Endothelial cell of umbilical vein (primary cell): ENCODE measurements around the gene RBMS1. TPM values are rescaled to one million over a fixed set of nuclear protein-coding genes. Genes with fewer than 3 reads are reported as not detected.
A peak's percentile ranks its signal among the peaks of the same experiment; 100 is the strongest.

Source experiments
- BruUV-seq: library from RNA; stranded (reverse); fragments of 400-500 nt; replicated peaks from 2 replicates; lab custom pipeline; 2021; lab: Mats Ljungman, UMichigan
- CTCF ChIA-PET: fragments of 300-600, 350-600 bp; sonication (Branson Sonifier 250); formaldehyde crosslinking; loops from one replicate; lab custom pipeline; 2021; ENCODE audit warnings: antibody characterized with exemption, inconsistent platforms; lab: Charles Lee
- POLR2A ChIA-PET: fragments of 300-600, 350-600 bp; sonication (Branson Sonifier 250); formaldehyde crosslinking; loops from one replicate; lab custom pipeline; 2021; ENCODE audit warnings: antibody characterized with exemption, inconsistent platforms; lab: Charles Lee
- DNase-seq: peaks from one replicate; pipeline ENCODE4 v3.0.0-alpha.2; 2011; ENCODE audit warnings: low read depth, low spot score
- FAIRE-seq: peaks from 2 replicates; lab custom pipeline; 2011; peaks lifted over from hg19 to GRCh38; lab: Jason Lieb, UNC
- H2AFZ ChIP-seq: 2 replicates; pipeline ENCODE4 v1.6.0; 2012; ENCODE audit warnings: low read depth, low read length, control low read depth, inconsistent platforms
- H3K27ac ChIP-seq: 2 replicates; pipeline ENCODE4 v1.5.1; 2011; ENCODE audit warnings: low read depth, mild to moderate bottlenecking, control low read depth, low read length, moderate library complexity; ENCODE audit not compliant: insufficient read depth
- H3K27me3 ChIP-seq, 2 experiments: 2 replicates each; pipeline versions ENCODE4 v1.6.0 to v1.6.1; 2011; ENCODE audit warnings: low read length in 2 of 2, mixed read lengths in 1 of 2; ENCODE audit not compliant: control insufficient read depth in 2 of 2, insufficient read depth in 2 of 2
- H3K36me3 ChIP-seq, 2 experiments: 2 replicates in 1 of 2; 3 replicates in 1 of 2; pipeline ENCODE4 v1.5.1; 2011; ENCODE audit warnings: low read length in 2 of 2, mild to moderate bottlenecking in 1 of 2, moderate library complexity in 1 of 2; ENCODE audit not compliant: control insufficient read depth in 2 of 2, insufficient read depth in 2 of 2; ENCODE audit errors: extremely low read depth in 1 of 2
- H3K4me1 ChIP-seq: 3 replicates; pipeline ENCODE4 v1.5.1; 2011; ENCODE audit warnings: mild to moderate bottlenecking, low read length; ENCODE audit not compliant: control insufficient read depth, insufficient read depth; ENCODE audit errors: extremely low read depth
- H3K4me2 ChIP-seq: 2 replicates; pipeline ENCODE4 v1.6.1; 2011; ENCODE audit warnings: low read length, control low read depth, mixed read lengths; ENCODE audit not compliant: insufficient read depth
- H3K4me3 ChIP-seq, 3 experiments: fragments of 200-600 bp in 1 of 3; sonication (generic), shearing (Covaris generic) in 1 of 3; replicated peaks in 1 of 3; 2 replicates each; pipeline ENCODE4 v1.5.1; 2011 to 2016; ENCODE audit warnings: control low read depth in 3 of 3, low read length in 3 of 3, mild to moderate bottlenecking in 2 of 3, inconsistent platforms in 1 of 3, low read depth in 1 of 3, moderate library complexity in 1 of 3; ENCODE audit not compliant: insufficient read depth in 1 of 3
- H3K79me2 ChIP-seq: 2 replicates; pipeline ENCODE4 v1.6.0; 2012; ENCODE audit warnings: low read length, inconsistent platforms; ENCODE audit not compliant: control insufficient read depth, insufficient read depth
- H3K9ac ChIP-seq: replicated peaks from 2 replicates; pipeline ENCODE3; 2011; ENCODE audit warnings: low read length, control low read depth; ENCODE audit not compliant: insufficient read depth; ENCODE audit errors: extremely low read depth
- H3K9me1 ChIP-seq: replicated peaks from 3 replicates; pipeline ENCODE4 v1.6.0; 2011; ENCODE audit warnings: mild to moderate bottlenecking, low read length; ENCODE audit not compliant: control insufficient read depth, insufficient read depth; ENCODE audit errors: extremely low read depth
- H3K9me3 ChIP-seq: replicated peaks from 2 replicates; pipeline ENCODE4 v1.5.1; 2012; ENCODE audit warnings: low read length, inconsistent platforms; ENCODE audit not compliant: control insufficient read depth, insufficient read depth
- H4K20me1 ChIP-seq: replicated peaks from 2 replicates; pipeline ENCODE3; 2011; ENCODE audit warnings: mild to moderate bottlenecking, low read length; ENCODE audit not compliant: control insufficient read depth, insufficient read depth; ENCODE audit errors: extremely low read depth
- FOS ChIP-seq: IDR thresholded peaks from 2 replicates; pipeline ENCODE4 v1.6.1; 2011; ENCODE audit warnings: mild to moderate bottlenecking, low read length, moderate library complexity, borderline replicate concordance; ENCODE audit not compliant: insufficient read depth
- GATA2 ChIP-seq: IDR thresholded peaks from 2 replicates; pipeline ENCODE4 v1.7.0; 2011; ENCODE audit warnings: low read depth, mild to moderate bottlenecking, moderate library complexity, mixed read lengths, low read length; ENCODE audit not compliant: insufficient read length, insufficient read depth
- JUN ChIP-seq: IDR thresholded peaks from 2 replicates; pipeline ENCODE4 v1.6.1; 2011; ENCODE audit warnings: borderline replicate concordance, low read depth; ENCODE audit not compliant: insufficient read length, insufficient read depth
- MYC ChIP-seq: IDR thresholded peaks from one replicate; pipeline ENCODE4 v1.6.1; 2011; ENCODE audit warnings: mild to moderate bottlenecking, low read depth, low read length
- POLR2A ChIP-seq: IDR thresholded peaks from 2 replicates; pipeline ENCODE4 v1.6.1; 2012; ENCODE audit warnings: low read depth, mild to moderate bottlenecking, control low read depth, low read length
- POLR2AphosphoS5 ChIP-seq: IDR thresholded peaks from 2 replicates; pipeline ENCODE4 v1.6.1; 2012; ENCODE audit warnings: low read depth, mild to moderate bottlenecking, control low read depth, low read length, moderate library complexity; ENCODE audit not compliant: insufficient read depth
- dilution Hi-C: fragments of 300-500 bp; cut with MboI; formaldehyde crosslinking; loops from one replicate; pipeline ENCODE4 v1.15.0; 2019; ENCODE audit warnings: low sequenced_read_pairs; ENCODE audit not compliant: extremely low pct_ligation_motif_present
- intact Hi-C: fragments of 100-400 bp; cut with micrococcal nuclease; formaldehyde crosslinking; loops from one replicate; pipeline ENCODE4 v1.10.0; 2022
- polyA plus RNA-seq, 4 experiments: library from polyadenylated mRNA; depleted of rRNA in 3 of 4; stranded (reverse) in 3 of 4; unstranded in 1 of 4; fragments of >200 nt; gene quantifications; 2 replicates each; pipeline versions ENCODE4 v1.2.1 to v1.2.3, GENCODE V29; 2011 to 2012; ENCODE audit warnings: missing spikeins in 1 of 4
- total RNA-seq: library from RNA; stranded (reverse); gene quantifications from 2 replicates; pipeline ENCODE4 v1.2.3, GENCODE V29; 2021
- TF ChIP-seq, protein P1 (sequence below), 2 donors: IDR thresholded peaks; 1 replicate in 1 of 2; 2 replicates in 1 of 2; pipeline ENCODE4 v1.5.1; 2011; ENCODE audit warnings: low read length in 2 of 2, mild to moderate bottlenecking in 2 of 2, moderate library complexity in 2 of 2, control low read depth in 1 of 2, inconsistent platforms in 1 of 2, low read depth in 1 of 2; ENCODE audit not compliant: insufficient read depth in 1 of 2; ENCODE audit errors: extremely low read depth in 1 of 2

Gene RBMS1
- total and polyA plus RNA-seq, 2 donors (not counting 3 experiments of a cell fraction or from before 2014, with no cell fraction given) = 60.0 to 93.3 TPM

DNA sequence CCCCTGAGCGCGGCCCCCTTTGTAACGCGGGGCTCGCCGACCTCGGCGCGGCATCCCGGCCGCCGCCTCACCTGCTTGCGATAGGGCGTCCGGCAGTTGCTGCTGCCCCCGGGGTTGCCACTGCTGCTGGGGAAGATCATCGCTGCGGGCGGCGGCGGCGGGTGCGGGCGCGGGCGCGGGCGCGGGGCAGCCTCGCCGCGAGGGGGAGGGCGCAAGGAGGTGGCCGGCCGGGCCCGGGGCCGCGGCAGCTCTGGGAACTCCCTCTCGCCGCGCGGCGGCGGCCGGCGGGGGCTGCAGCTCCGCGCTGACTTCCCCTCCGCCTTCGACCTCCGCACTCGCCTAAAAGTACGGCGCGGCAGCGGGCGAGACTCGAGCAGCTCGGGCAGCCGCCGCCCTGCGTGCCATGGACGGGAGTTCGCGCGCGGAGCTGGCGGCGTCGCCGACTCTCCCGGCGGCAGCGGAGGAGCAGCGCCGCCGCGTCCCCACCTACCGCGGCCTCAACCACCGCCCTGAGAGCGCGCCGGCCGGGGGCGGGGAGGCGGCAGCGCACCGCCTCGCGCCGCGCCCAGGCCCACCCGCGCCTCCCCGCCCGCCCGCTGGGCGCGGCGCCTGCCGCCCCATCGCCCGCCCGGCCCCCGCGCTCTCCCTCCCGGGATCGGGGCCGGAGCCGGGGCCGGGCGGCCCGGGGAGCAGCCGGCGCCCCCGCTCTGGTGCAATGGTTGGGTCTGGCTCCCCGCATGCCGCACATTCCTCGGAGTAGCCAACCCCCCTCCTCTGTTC, 86.0 kb downstream of the RBMS1 start:
- ChIA-PET POLR2A (interaction anchor here (1.1 to 1.3 kb wide), 2 partner anchors 10 to 21 kb away, joined by 3 read pairs; no protein-coding TSS in a partner anchor), CTCF (interaction anchor here (0.6 to 2.8 kb wide), 13 partner anchors 10 to 563 kb away, joined by 3 to 15 read pairs (median 4); no protein-coding TSS in a partner anchor)
- no TSS peak for BruUV-seq
- Histone ChIP-seq H3K9me3 (no peaks in the 10 kb centered on the region), H3K9ac (peak overlapping the region; percentile 90), H3K79me2 (peaks cover 87% of the 10 kb centered on the region), H3K36me3 (no peaks in the 10 kb centered on the region), H3K27ac (peak overlapping the region; percentile 90), H2AFZ (no peak overlapping the region), H3K4me1 (peaks cover 70% of the 10 kb centered on the region), H3K4me2 (peak overlapping the region; percentile 86), H3K4me3 (peak overlapping the region; percentile 89 to 98 (median 95)), H3K9me1 (no peaks in the 10 kb centered on the region), H3K27me3 (no peaks in the 10 kb centered on the region), H4K20me1 (no peaks in the 10 kb centered on the region)
- dilution Hi-C loops (no loop called here), intact Hi-C loops (loop anchor here (1.0 to 5.0 kb wide), 7 partner anchors 21 to 295 kb away; partner anchors contain the start of gene RBMS1)
- no peak for FAIRE-seq
- peak; percentile 92 for TF ChIP-seq POLR2AphosphoS5
- no peak for TF ChIP-seq GATA2
- TF ChIP-seq POLR2A = peak; percentile 77
- peak; percentile 60 for DNase-seq

DNA sequence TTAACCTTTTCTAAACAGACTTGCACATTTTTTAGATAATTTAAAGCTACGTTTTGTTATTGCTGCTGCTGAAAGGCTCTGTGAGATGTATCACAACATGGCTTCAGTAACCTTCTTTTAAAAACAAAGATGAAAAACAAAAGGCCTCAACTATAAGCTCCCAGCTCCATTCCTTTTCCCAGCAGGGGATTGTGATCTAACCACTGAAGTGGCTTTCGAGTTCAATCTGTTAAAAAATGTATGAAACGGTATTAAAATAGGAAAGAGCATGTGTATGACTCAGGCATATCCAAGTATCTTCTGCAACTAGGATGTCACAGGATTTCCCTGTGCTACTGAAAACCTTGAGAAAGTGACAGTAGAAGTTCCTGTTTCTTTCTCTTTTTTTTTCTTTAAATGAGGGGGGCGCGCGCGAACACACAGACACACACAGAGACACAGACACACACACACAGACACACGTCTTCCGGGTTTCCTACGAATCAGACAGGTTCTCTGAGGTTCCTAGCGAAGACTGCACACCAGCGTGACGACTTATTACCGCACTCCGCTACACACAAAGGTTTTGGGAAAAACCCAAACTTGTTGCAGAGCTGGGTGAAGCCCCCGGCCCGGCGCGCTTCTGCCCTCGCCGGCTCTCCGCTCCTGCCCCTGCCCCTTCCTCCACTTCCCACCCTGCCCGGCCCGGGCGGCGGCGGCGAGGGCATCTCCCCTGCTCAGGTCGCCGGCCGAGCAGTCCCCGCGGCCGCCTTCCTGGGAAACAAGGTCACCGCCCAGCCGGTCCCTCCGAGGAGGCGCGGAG, 86.8 kb downstream of the RBMS1 start:
- CTCF ChIA-PET = interaction anchor here (0.6 to 2.8 kb wide), 16 partner anchors 13 to 564 kb away, joined by 3 to 15 read pairs (median 4); no protein-coding TSS in a partner anchor
- Histone ChIP-seq H3K4me3 (peak overlapping the region; percentile 89 to 98 (median 95)), H3K79me2 (peaks cover 90% of the 10 kb centered on the region), H3K27ac (peak overlapping the region; percentile 90), H3K9me1 (no peaks in the 10 kb centered on the region), H3K27me3 (no peaks in the 10 kb centered on the region), H3K4me1 (peaks cover 72% of the 10 kb centered on the region), H3K36me3 (no peaks in the 10 kb centered on the region), H2AFZ (no peak overlapping the region), H4K20me1 (peaks cover 6% of the 10 kb centered on the region), H3K9me3 (no peaks in the 10 kb centered on the region), H3K4me2 (peak overlapping the region; percentile 90), H3K9ac (peak overlapping the region; percentile 90)
- intact Hi-C loops = loop anchor here (1.0 to 5.0 kb wide), 7 partner anchors 22 to 513 kb away; partner anchors contain the start of gene RBMS1
- dilution Hi-C loops = no loop called here
- FAIRE-seq (no peak), DNase-seq (peak; percentile 77)
- TSS peak; percentile 20 for BruUV-seq
- POLR2A ChIA-PET = interaction anchor here (0.7 to 1.3 kb wide), 3 partner anchors 11 to 26 kb away, joined by 3 to 4 read pairs (median 3); no protein-coding TSS in a partner anchor
- TF ChIP-seq FOS = peak; percentile 46
- TF ChIP-seq POLR2AphosphoS5 = peak; percentile 14
- no peak for TF ChIP-seq MYC
- TF ChIP-seq, protein P1, sequence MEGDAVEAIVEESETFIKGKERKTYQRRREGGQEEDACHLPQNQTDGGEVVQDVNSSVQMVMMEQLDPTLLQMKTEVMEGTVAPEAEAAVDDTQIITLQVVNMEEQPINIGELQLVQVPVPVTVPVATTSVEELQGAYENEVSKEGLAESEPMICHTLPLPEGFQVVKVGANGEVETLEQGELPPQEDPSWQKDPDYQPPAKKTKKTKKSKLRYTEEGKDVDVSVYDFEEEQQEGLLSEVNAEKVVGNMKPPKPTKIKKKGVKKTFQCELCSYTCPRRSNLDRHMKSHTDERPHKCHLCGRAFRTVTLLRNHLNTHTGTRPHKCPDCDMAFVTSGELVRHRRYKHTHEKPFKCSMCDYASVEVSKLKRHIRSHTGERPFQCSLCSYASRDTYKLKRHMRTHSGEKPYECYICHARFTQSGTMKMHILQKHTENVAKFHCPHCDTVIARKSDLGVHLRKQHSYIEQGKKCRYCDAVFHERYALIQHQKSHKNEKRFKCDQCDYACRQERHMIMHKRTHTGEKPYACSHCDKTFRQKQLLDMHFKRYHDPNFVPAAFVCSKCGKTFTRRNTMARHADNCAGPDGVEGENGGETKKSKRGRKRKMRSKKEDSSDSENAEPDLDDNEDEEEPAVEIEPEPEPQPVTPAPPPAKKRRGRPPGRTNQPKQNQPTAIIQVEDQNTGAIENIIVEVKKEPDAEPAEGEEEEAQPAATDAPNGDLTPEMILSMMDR (IDR thresholded peaks at IDR 0.05; ENCODE audit: extremely low read depth in 1 of 2, insufficient read depth in 1 of 2, low read depth in 1 of 2, low read length in 2 of 2) = no peak
- peak; percentile 49 for TF ChIP-seq POLR2A
- TF ChIP-seq JUN = no peak
